ENCODE results near the gene CGB7. TPM values are rescaled to one million over a fixed set of nuclear protein-coding genes. Genes with fewer than 3 reads are reported as not detected.
"Not testable (repeated sequence)": the region's sequence is repeated elsewhere in the genome, so short reads cannot be mapped to it uniquely, and the experiment has no call there.

The CGB7 gene
- polyA plus RNA-seq, 4 donors, result 0.79 to 1.9 (median 1.3) TPM

DNA sequence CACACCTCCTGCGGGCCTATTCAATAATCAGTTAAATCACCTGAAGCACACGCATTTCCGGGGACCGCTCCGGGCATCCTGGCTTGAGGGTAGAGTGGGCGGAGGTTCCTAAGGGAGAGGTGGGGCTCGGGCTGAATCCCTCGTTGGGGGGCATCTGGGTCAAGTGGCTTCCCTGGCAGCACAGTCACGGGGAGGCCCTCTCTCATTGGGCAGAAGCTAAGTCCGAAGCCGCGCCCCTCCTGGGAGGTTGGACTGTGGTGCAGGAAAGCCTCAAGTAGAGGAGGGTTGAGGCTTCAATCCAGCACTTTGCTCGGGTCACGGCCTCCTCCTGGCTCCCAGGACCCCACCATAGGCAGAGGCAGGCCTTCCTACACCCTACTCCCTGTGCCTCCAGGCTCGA lies 14.0 kb downstream of the CGB7 start, which contains the start of gene CGB5:
CGB5 (plus strand) TSS at position 301 of the 400 bp plus-strand sequence. CDS start 362 bp downstream, outside the sequence.
- not testable (repeated sequence) for DNase-seq (ENCODE audit: low read depth in 4 of 4, low spot score in 3 of 4)

DNA sequence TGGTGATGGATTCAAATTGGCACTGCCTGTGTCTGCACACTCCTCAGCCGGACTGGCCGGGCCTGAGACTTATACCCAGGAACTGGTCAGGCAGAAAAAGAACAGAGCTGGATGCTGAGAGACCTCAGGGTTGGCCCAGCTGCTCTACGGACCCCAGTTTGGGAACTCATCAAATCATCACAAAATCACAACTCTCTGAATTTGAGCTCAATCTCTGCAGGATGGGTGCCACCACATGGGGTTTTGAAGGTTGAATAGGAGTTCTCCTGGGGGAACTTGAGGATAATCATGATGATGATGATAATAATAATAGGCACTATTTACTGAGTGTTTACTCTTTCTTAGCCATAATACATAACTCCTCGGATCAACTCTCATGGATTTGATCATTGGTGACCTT lies 14.9 kb downstream of the CGB7 start:
- not testable (repeated sequence) for DNase-seq (ENCODE audit: low read depth in 4 of 4, low spot score in 3 of 4)

DNA sequence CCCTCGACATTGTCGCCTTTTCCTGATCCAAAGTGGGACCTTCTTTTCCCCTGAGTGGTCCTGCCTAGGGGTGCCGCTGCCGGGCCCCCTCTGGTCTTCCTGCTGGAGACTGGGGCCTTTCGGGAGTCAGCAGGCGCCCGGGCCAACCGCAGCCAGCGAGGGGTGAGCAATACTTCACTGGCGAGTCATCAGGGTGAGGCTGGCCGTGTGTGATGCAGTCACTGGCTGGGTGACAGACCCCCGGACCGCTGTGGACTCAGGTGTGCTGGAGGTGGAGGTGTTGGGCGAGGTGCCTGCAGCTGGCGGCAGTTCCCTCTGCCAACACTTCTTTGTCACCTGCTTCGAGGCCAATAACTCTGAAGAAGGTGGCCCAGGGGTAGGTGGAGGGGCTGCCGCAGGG lies 15.4 kb downstream of the CGB7 start:
- DNase-seq (ENCODE audit: low read depth in 4 of 4, low spot score in 3 of 4), result no peak

DNA sequence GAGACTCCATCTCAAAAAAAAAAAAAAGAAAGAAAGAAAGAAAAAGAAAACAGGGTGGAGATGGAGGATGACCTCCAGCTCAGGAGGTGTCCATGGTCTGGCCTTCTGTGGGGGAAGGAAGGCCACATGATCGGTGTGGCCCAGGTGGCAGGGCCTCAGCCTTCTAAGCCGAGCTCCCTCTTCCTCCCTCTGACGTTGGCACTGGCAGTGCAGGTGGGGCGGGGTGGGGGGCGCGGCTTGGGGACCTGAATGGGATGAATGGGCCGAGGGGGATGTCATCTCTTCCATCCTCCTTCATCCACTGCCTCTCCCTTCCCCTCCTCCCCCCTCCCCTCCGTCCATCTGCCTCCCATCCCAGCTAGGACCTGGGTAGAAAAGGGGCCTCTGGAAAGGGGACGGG lies 17.8 kb downstream of the CGB7 start:
- DNase-seq (ENCODE audit: low read depth in 4 of 4, low spot score in 3 of 4), result not testable (repeated sequence)

DNA sequence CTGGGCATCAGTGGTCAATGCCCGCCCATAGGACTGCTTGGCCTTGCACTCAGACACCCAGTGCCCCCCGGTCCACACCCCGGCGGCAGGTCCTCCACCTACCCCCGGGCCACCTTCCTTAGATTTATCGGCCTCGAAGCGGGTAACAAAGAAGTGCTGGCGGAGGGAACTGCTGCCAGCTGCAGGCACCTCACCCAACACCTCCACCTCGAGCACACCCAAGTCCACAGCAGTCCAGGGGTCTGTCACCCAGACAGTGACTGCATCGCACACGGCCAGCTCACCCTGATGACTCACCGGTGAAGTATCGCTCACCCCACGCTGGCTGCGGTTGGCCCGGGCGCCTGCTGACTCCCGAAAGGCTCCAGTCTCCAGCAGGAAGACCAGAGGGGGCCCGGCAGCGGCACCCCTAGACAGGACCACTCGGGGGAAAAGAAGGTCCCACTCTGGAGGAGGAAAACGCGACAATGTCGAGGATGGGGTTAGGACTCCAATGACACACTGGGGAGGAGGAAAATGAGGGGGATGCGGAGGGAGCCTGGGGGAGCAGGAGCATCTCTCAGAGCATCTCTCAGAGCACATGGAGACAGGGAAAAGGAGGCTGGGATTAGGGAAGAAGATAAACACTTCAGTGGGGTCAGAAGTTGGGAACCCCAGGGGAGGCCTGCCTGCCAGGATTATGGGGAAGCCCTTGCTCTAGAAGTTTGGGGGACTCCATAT lies 18.8 kb downstream of the CGB7 start:
- not testable (repeated sequence) for DNase-seq (ENCODE audit: low read depth in 4 of 4, low spot score in 3 of 4)

DNA sequence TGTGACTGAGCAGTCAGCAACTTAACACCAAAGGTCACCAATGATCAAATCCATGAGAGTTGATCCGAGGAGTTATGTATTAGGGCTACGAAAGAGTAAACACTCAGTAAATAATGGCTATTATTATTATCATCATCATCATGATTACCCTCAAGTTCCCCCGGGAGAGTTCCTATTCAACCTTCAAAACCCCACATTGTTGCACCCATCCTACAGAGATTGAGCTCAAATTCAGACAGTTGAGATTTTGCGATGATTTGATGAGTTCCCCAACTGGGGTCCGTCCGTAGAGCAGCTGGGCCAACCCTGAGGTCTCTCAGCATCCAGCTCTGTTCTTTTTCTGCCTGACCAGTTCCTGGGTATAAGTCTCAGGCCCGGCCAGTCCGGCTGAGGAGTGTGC lies 19.4 kb downstream of the CGB7 start:
- not testable (repeated sequence) for DNase-seq (ENCODE audit: low read depth in 4 of 4, low spot score in 3 of 4)

DNA sequence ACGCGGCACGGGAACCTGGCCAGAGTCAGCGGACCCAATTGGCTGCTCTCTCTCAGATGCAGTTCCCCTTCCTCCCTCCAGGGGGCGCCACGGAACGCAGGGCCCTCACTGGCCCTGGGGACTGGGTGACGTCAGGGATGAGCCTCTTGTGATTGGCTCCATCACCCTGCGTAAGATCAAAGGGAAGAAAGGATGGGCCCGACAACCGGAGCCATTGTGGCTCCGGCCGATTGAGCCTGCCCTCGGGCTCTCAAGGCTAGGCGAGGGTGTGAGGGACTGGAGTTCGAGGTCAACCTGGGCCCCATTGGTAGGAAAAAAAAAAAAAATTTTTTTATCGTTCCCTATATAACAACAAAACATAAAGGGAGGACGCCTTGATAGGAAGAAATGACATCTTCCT lies 20.7 kb downstream of the CGB7 start, which contains the start of gene CGB1:
CGB1 (minus strand) TSS at position 81 of the 400 bp plus-strand sequence. CDS start 184 bp downstream, outside the sequence.
- not testable (repeated sequence) for DNase-seq (ENCODE audit: low read depth in 4 of 4, low spot score in 3 of 4)

DNA sequence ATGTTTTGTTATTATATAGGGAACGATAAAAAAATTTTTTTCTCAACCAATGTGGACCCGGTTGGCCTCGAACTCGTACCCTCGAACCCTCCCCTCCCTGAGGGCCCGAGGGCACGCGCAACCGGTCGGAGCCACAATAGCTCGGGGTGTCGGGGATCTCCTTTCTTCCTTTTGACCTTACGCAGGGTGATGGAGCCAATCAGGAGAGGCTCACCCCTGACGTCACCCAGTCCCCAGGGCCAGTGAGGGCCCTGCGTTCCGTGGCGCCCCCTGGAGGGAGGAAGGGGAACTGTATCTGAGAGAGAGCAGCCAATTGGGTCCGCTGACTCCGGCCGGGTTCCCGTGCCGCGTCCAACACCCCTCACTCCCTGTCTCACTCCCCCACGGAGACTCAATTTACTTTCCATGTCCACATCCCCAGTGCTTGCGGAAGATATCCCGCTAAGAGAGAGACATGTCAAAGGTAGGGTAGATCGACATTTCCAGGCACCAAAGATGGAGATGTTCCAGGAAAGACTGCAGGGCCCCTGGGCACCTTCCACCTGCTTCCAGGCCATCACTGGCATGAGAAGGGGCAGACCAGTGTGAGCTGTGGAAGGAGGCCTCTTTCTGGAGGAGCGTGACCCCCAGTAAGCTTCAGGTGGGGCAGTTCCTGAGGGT lies 25.8 kb downstream of the CGB7 start, which contains the start of gene CGB2:
CGB2 (plus strand) TSS at position 249 of the 660 bp plus-strand sequence; CDS start at position 455, 206 bp downstream.
- DNase-seq (ENCODE audit: low read depth in 4 of 4, low spot score in 3 of 4), result not testable (repeated sequence)

DNA sequence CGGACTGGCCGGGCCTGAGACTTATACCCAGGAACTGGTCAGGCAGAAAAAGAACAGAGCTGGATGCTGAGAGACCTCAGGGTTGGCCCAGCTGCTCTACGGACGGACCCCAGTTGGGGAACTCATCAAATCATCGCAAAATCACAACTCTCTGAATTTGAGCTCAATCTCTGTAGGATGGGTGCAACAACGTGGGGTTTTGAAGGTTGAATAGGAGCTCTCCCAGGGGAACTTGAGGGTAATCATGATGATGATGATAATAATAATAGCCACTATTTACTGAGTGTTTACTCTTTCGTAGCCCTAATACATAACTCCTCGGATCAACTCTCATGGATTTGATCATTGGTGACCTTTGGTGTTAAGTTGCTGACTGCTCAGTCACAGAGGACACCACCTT lies 27.2 kb downstream of the CGB7 start:
- DNase-seq (ENCODE audit: low read depth in 4 of 4, low spot score in 3 of 4), result not testable (repeated sequence)

DNA sequence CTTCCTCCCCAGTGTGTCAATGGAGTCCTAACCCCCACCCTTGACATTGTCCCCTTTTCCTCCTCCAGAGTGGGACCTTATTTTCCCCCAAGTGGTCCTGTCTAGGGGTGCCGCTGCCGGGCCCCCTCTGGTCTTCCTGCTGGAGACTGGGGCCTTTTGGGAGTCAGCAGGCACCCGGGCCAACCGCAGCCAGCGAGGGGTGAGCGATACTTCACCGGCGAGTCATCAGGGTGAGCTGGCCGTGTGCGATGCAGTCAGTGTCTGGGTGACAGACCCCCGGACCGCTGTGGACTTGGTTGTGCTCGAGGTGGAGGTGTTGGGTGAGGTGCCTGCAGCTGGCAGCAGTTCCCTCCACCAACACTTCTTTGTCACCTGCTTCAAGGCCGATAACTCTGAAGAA lies 27.8 kb downstream of the CGB7 start:
- not testable (repeated sequence) for DNase-seq (ENCODE audit: low read depth in 4 of 4, low spot score in 3 of 4)

DNA sequence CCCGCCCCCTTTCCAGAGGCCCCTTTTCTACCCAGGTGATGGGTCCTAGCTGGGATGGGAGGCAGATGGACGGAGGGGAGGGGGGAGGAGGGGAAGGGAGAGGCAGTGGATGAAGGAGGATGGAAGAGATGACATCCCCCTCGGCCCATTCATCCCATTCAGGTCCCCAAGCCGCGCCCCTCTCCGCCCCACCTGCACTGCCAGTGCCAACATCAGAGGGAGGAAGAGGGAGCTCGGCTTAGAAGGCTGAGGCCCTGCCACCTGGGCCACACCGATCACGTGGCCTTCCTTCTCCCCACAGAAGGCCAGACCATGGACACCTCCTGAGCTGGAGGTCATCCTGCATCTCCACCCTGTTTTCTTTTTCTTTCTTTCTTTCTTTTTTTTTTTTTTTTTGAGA lies 28.9 kb downstream of the CGB7 start:
- DNase-seq (ENCODE audit: low read depth in 4 of 4, low spot score in 3 of 4), result not testable (repeated sequence)

DNA sequence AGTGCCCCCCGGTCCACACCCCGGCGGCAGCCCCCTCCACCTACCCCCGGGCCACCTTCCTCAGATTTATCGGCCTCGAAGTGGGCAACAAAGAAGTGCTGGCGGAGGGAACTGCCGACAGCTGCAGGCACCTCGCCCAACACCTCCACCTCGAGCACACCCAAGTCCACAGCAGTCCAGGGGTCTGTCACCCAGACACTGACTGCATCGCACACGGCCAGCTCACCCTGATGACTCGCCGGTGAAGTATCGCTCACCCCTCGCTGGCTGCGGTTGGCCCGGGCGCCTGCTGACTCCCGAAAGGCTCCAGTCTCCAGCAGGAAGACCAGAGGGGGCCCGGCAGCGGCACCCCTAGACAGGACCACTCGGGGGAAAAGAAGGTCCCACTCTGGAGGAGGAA lies 31.9 kb downstream of the CGB7 start:
- not testable (repeated sequence) for DNase-seq (ENCODE audit: low read depth in 4 of 4, low spot score in 3 of 4)

DNA sequence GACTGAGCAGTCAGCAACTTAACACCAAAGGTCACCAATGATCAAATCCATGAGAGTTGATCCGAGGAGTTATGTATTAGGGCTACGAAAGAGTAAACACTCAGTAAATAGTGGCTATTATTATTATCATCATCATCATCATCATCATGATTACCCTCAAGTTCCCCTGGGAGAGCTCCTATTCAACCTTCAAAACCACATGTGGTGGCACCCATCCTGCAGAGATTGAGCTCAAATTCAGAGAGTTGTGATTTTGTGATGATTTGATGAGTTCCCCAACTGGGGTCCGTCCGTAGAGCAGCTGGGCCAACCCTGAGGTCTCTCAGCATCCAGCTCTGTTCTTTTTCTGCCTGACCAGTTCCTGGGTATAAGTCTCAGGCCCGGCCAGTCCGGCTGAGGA lies 32.5 kb downstream of the CGB7 start:
- DNase-seq (ENCODE audit: low read depth in 4 of 4, low spot score in 3 of 4), result not testable (repeated sequence)

DNA sequence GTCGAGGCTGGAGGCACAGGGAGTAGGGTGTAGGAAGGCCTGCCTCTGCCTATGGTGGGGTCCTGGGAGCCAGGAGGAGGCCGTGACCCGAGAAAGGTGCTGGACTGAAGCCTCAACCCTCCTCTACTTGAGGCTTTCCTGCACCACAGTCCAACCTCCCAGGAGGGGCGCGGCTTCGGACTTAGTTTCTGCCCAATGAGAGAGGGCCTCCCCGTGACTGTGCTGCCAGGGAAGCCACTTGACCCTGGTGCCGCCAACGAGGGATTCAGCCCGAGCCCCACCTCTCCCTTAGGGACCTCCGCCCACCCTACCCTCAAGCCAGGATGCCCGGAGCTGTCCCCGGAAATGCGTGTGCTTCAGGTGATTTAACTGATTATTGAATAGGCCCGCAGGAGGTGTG lies 33.3 kb downstream of the CGB7 start, which contains the start of gene CGB3:
CGB3 (minus strand) TSS at position 101 of the 400 bp plus-strand sequence. CDS start 362 bp downstream, outside the sequence.
- DNase-seq (ENCODE audit: low read depth in 4 of 4, low spot score in 3 of 4), result not testable (repeated sequence)

DNA sequence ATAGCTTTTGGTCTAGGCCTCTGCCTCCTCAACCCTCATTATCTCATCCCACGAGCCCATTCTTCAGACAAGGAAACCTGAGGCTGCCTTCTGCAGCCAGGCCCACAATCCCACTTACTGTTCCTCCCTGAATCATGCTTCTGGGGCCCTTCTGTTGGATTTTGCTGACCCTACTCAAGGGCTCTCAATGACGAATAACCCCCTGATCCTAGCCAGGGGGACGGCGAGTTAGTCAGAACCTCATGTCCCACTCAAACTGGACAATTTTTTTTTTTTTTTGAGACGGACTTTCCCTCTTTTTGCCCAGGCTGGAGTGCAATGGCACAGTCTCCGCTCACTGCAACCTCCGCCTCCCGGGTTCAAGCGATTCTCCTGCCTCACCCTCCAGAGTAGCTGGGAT lies 35.4 kb downstream of the CGB7 start:
- DNase-seq (ENCODE audit: low read depth in 4 of 4, low spot score in 3 of 4), result no peak

DNA sequence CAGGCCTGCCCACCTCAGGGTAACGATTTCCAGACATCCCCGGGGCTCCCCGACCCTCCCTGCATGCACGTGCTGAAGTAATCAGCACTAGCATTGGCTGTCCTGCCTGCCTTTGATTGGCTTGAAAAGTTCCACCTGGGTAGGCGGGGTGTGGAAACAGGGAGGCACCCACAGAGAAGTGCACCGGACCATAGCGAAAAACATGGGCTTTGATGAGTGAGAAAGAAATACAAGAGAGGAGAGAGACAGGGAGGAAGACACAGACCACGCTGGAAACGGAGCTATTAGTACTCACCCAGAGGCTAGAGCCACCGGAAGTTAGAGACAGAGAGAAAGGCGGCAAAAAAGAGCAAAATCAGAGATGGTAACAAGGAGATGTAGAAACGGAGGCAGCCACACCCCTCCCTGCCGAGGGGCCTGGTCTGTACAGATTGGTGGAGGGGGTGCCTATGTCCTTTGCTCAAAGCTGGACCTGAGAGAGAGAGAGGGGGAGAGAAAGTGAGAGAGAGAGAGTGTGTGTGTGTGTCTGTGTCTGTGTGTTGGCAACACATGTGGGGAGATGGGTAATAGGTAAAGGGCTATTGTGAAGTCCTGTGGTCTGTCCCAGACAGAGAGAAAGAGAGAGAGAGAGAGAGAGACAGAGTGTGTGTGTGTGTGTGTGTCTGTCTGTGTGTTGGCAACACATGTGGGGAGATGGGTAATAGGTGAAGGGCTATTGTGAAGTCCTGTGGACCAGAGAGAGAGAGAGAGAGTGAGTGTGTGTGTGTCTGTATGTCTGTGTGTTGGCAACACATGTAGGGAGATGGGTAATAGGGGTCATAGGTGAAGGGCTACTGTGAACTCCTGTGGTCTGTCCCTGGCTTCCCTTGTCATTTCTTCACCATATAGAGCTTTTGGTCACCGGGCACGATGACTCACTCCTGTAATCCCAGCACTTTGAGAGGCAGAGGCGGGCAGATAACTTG lies 36.3 kb downstream of the CGB7 start:
- no peak for DNase-seq (ENCODE audit: low read depth in 4 of 4, low spot score in 3 of 4)

DNA sequence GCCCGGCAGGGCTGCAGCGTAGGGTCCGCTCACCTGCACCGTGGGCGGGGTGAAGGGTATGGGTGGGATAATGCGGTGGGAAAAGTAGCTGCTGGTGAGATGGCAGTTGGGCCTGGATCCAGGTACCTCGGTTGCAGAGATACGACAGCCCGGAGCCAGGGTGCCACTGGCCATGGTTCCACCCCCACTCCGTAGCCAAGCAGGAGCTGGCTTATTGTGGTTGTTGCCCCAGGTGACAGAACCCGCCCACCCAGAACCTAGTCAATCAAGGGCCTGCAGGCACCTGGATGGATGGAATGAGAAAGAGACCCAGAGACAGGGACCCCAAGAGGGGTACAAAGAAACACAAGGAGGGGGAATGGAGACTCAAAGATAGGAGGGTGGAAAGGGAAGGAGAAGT lies 37.2 kb downstream of the CGB7 start:
- no peak for DNase-seq (ENCODE audit: low read depth in 4 of 4, low spot score in 3 of 4)

DNA sequence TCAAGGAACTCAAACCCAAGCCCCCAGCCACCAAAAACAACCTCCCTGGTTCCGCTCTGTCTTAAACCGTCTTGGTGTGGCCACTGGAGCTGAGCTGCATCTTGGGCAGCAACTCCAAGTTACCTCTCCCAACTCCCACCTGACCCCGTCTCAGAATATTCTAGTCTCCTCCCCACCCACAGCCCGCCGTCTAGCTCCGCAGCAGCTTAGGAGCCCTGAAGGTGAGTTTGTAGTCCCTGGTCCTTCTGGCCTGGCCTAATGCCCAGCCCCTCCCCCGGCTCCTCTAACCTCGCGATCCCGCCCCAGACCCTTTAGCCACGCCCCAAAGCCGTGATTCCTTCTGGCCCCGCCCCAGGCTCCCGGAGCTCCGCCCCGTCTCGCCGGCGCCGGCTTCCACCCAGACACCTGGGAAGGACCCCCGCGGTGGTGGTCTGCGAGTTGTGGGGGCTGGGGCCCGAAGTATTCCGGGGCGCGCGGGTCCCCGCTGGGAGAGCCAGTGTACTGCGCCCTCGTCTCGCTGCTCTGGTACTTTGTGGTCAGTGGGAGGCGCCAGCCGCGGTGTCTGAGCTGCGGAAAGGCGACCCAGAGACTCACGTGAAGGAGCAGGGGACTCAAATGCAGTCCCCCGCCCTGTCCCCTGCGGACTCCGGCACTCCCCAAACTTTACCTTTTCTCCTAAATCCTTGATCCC lies 38.2 kb downstream of the CGB7 start:
- peak in 1 of 4 donors; percentile 18 for DNase-seq (ENCODE audit: low read depth in 4 of 4, low spot score in 3 of 4)

DNA sequence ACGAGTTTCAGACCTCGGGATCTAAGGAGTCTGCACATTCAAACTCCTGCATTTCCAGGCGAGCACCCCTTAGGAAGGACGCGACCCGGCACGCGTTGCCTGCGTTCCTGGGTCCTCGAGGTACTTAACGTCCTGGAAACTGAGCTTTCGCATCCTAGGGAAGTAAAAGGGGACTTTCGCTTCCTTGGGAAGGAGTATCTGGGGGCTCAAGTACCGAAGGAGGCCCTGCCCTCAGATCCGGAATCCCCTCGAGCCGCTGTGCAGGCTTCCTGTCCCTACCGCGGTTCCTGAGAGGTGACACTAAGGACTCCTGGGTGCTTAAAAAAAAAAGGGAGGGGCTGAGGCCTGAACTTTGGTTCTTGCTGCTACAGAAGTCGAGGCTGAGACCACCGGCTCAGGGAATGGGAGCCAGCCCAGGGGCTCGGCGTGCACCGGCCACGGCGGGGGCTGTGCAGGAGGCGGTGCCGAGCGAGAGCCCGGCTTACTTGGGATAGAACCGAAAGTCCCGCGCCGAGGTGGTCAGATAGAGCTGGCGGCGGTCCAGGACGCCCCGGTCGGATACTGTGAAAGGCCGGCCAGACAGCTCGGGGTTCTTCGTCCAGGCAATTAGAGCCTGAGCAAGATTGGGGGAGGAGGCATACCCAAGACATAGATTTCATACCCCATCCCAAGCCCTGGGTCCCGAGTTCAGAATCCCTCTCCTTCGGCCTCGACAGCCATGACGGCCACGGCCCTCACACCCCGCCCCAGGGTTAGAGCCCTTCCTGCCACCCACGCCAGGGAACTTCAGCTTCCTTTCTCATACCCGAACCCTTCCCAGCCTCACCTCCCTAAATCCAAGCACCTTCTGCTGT lies 38.9 kb downstream of the CGB7 start:
- not testable (repeated sequence) for DNase-seq (ENCODE audit: low read depth in 4 of 4, low spot score in 3 of 4)

Measured in right renal pelvis (tissue), 4 donors.